HepG2 (cell line): Measurements from ENCODE around the gene OR52L1. TPM values are rescaled to one million over a fixed set of nuclear protein-coding genes. Genes with fewer than 3 reads are reported as not detected.
A peak's percentile ranks its signal among the peaks of the same experiment; 100 is the strongest.

Source experiments
- ATAC-seq: fragments of 200-7000 bp; cut with Tn5 transposase; 3 replicates; pipeline ENCODE4 v1.9.1; 2020; ENCODE audit warnings: mild to moderate bottlenecking, moderate library complexity
- BruUV-seq: library from RNA; stranded (reverse); fragments of 400-500 nt; replicated peaks from 2 replicates; lab custom pipeline; 2021; lab: Mats Ljungman, UMichigan
- CTCF ChIA-PET: fragments of 300-600 bp; formaldehyde crosslinking; extraction: SDS; loops from one replicate; lab custom pipeline; 2021; ENCODE audit warnings: low total read pairs, inconsistent platforms, low intra/inter-chr PET ratio; lab: Yijun Ruan, JAX
- POLR2A ChIA-PET: fragments of 350-600 bp; sonication (Branson Sonifier 250); formaldehyde crosslinking; loops from one replicate; lab custom pipeline; 2020; ENCODE audit warnings: antibody characterized with exemption, inconsistent platforms; lab: Yijun Ruan, JAX
- DNase-seq: peaks from one replicate; pipeline ENCODE4 v3.0.0-alpha.2; 2015; ENCODE audit warnings: low spot score
- FAIRE-seq: peaks from 3 replicates; lab custom pipeline; 2011; peaks lifted over from hg19 to GRCh38; lab: Jason Lieb, UNC
- H2AFZ ChIP-seq: one replicate; pipeline ENCODE4 v1.6.1; 2011; ENCODE audit warnings: low read length, inconsistent platforms
- H3K27ac ChIP-seq: fragments of 300-600 bp; 3 replicates; pipeline ENCODE4 v1.8.0; 2011; ENCODE audit warnings: mixed run types, mild to moderate bottlenecking, mixed read lengths, low read length, inconsistent platforms; ENCODE audit not compliant: insufficient read depth; ENCODE audit errors: extremely low read length
- H3K27me3 ChIP-seq, 2 experiments: fragments of 200-600 bp in 1 of 2; 2 replicates in 1 of 2; 3 replicates in 1 of 2; pipeline versions ENCODE4 v1.6.0 to v1.8.0; 2011; ENCODE audit warnings: low read length in 2 of 2, mild to moderate bottlenecking in 2 of 2, moderate library complexity in 2 of 2, inconsistent platforms in 1 of 2; ENCODE audit not compliant: insufficient read depth in 2 of 2, control insufficient read depth in 1 of 2
- H3K36me3 ChIP-seq, 2 experiments: fragments of 200-600 bp in 1 of 2; replicated peaks in 1 of 2; 2 replicates in 1 of 2; 3 replicates in 1 of 2; pipeline versions ENCODE4 v1.5.1 to v1.8.0; 2011; ENCODE audit warnings: low read length in 2 of 2, inconsistent platforms in 1 of 2; ENCODE audit not compliant: insufficient read depth in 2 of 2, control insufficient read depth in 1 of 2
- H3K4me1 ChIP-seq: 2 replicates; pipeline ENCODE4 v1.5.1; 2012; ENCODE audit warnings: low read length, inconsistent platforms; ENCODE audit not compliant: insufficient read depth
- H3K4me2 ChIP-seq: 2 replicates; pipeline ENCODE4 v1.6.0; 2011; ENCODE audit warnings: low read depth, low read length, inconsistent platforms
- H3K4me3 ChIP-seq, 3 experiments: fragments of 200-600 bp in 1 of 3; sonication (generic), shearing (Covaris generic) in 1 of 3; replicated peaks in 1 of 3; 2 replicates each; pipeline ENCODE4 v1.5.1; 2011 to 2016; ENCODE audit warnings: low read length in 3 of 3, inconsistent platforms in 2 of 3, low read depth in 2 of 3, mild to moderate bottlenecking in 2 of 3, control low read depth in 1 of 3, mixed read lengths in 1 of 3; ENCODE audit not compliant: insufficient read depth in 1 of 3
- H3K79me2 ChIP-seq: one replicate; pipeline ENCODE4 v1.6.1; 2011; ENCODE audit warnings: low read length, inconsistent platforms; ENCODE audit not compliant: insufficient read depth
- H3K9ac ChIP-seq: 2 replicates; pipeline ENCODE4 v1.6.0; 2011; ENCODE audit warnings: mild to moderate bottlenecking, low read depth, low read length, inconsistent platforms; ENCODE audit not compliant: insufficient read depth
- H3K9me3 ChIP-seq: 2 replicates; pipeline ENCODE4 v1.5.1; 2012; ENCODE audit warnings: mild to moderate bottlenecking, low read length
- H4K20me1 ChIP-seq: 2 replicates; pipeline ENCODE4 v1.6.0; 2011; ENCODE audit warnings: inconsistent platforms, mild to moderate bottlenecking, low read length, moderate library complexity; ENCODE audit not compliant: insufficient read depth
- CTCF ChIP-seq: sonication (generic); formaldehyde crosslinking; IDR thresholded peaks from 2 replicates; pipeline ENCODE4 v1.5.0; 2020; ENCODE audit warnings: mild to moderate bottlenecking, missing genetic modification reagents, moderate library complexity
- FOXM1 ChIP-seq: sonication (generic); formaldehyde crosslinking; IDR thresholded peaks from 2 replicates; pipeline ENCODE4 v1.5.0; 2020; ENCODE audit warnings: missing genetic modification reagents
- KLF9 ChIP-seq: IDR thresholded peaks from 2 replicates; pipeline ENCODE4 v1.6.1; 2016; ENCODE audit warnings: low read depth
- SIN3A ChIP-seq: IDR thresholded peaks from 2 replicates; pipeline ENCODE4 v1.6.1; 2011; ENCODE audit warnings: low read depth, mild to moderate bottlenecking, control low read depth, low read length, borderline replicate concordance
- SMC3 ChIP-seq: IDR thresholded peaks from 2 replicates; pipeline ENCODE4 v1.6.1; 2011; ENCODE audit warnings: low read length, improper control_type of control experiment
- SP1 ChIP-seq, 2 experiments: fragments of 450-650 bp in 1 of 2; sonication (generic) in 1 of 2; formaldehyde crosslinking in 1 of 2; IDR thresholded peaks; 2 replicates each; pipeline versions ENCODE4 v1.4.0 to v1.6.1; 2016 to 2020; ENCODE audit warnings: missing genetic modification reagents in 1 of 2
- STAG1 ChIP-seq: sonication (generic); formaldehyde crosslinking; IDR thresholded peaks from 2 replicates; pipeline ENCODE4 v1.4.0; 2020; ENCODE audit warnings: missing genetic modification reagents
- SYNCRIP ChIP-seq: fragments of 200-400 bp; formaldehyde crosslinking; IDR thresholded peaks from 2 replicates; pipeline ENCODE4 v1.6.1; 2018; ENCODE audit warnings: mild to moderate bottlenecking, low read depth, low read length; ENCODE audit not compliant: insufficient read depth
- ZFY ChIP-seq: sonication (generic); formaldehyde crosslinking; IDR thresholded peaks from 2 replicates; pipeline ENCODE4 v1.4.0; 2020; ENCODE audit warnings: missing genetic modification reagents
- ZNF501 ChIP-seq: sonication (generic); formaldehyde crosslinking; IDR thresholded peaks from 2 replicates; pipeline ENCODE4 v1.5.1; 2020; ENCODE audit warnings: mild to moderate bottlenecking, moderate library complexity, missing genetic modification reagents
- WGBS: methylation state at CpG from one replicate; pipeline ENCODE4 v1.1.6; 2017; ENCODE audit warnings: low lambda C conversion rate; 5-methylcytosine and 5-hydroxymethylcytosine counted together
- in situ Hi-C: cut with HindIII; loops from 2 replicates; pipeline ENCODE4 v1.10.0; 2017; ENCODE audit warnings: low pct_unique_long_range_greater_than_20kb; ENCODE audit not compliant: extremely low pct_ligation_motif_present
- intact Hi-C: fragments of 100-400 bp; cut with micrococcal nuclease; formaldehyde crosslinking; loops from one replicate; pipeline ENCODE4 v1.10.0; 2022; ENCODE audit not compliant: unreplicated experiment
- polyA plus RNA-seq, 8 experiments: library from polyadenylated mRNA; depleted of rRNA in 3 of 8; stranded (reverse) in 7 of 8; unstranded in 1 of 8; fragments of >200 nt; fragmentation: Illumina TruSeq in 4 of 8; extraction: Trizol in 4 of 8; gene quantifications; 2 replicates each; pipeline versions ENCODE4 v1.2.1 to v1.2.3, GENCODE V29; 2011 to 2016; ENCODE audit warnings: low read depth in 4 of 8, missing spikeins in 1 of 8, mixed read lengths in 1 of 8; ENCODE audit not compliant: insufficient read depth in 1 of 8
- total RNA-seq, 5 experiments: library from RNA; depleted of rRNA; stranded (reverse); fragments of >200 nt; fragmentation: Illumina TruSeq; extraction: Trizol; gene quantifications; 2 replicates each; pipeline ENCODE4 v1.2.3, GENCODE V29; 2016; ENCODE audit warnings: low read depth in 1 of 5
- TF ChIP-seq, protein P1 (sequence below): sonication (generic); formaldehyde crosslinking; IDR thresholded peaks from 2 replicates; pipeline ENCODE4 v1.4.0; 2020; ENCODE audit warnings: missing genetic modification reagents

OR52L1 gene
- total and polyA plus RNA-seq, 2 of the 13 experiments (the other 11 are each of a cell fraction or from before 2014, with no cell fraction given): not detected

GRCh38 chr11:5992604-5993251, 5.9 kb upstream of the OR52L1 start:
- ATAC-seq (peak; percentile 74), FAIRE-seq (peak; percentile 39), DNase-seq (peak; percentile 6)
- ChIA-PET CTCF (no interaction called here), POLR2A (no interaction called here)
- Histone ChIP-seq H3K4me3 (no peak overlapping the region), H4K20me1 (no peaks in the 10 kb centered on the region), H2AFZ (no peak overlapping the region), H3K27ac (no peak overlapping the region), H3K4me1 (no peaks in the 10 kb centered on the region), H3K9ac (no peak overlapping the region), H3K9me3 (no peaks in the 10 kb centered on the region), H3K36me3 (no peaks in the 10 kb centered on the region), H3K27me3 (peaks cover 0 to 8% of the 10 kb centered on the region in 2 experiments; a peak in 1 of 5 replicates), H3K4me2 (no peak overlapping the region), H3K79me2 (no peaks in the 10 kb centered on the region)
- intact Hi-C loops (no loop called here), in situ Hi-C loops (no loop called here)
- no TSS peak for BruUV-seq
- 0% methylated on average over 3 of the region's 3 CpGs for WGBS
- TF ChIP-seq SMC3: peak; percentile 31; the same call in 1 of the 2 replicates
- peak; percentile 21; the same call in 1 of the 2 replicates for TF ChIP-seq STAG1 (CRISPR knock-in tag)
- no peak for TF ChIP-seq KLF9 (CRISPR knock-in tag)
- TF ChIP-seq CTCF (CRISPR knock-in tag): peak; percentile 55
- TF ChIP-seq, all 625 proteins: peak for 3

GRCh38 chr11:5992150-5992549, 5.4 kb upstream of the OR52L1 start:
- Histone ChIP-seq H3K27me3 (peaks cover 0 to 8% of the 10 kb centered on the region in 2 experiments; a peak in 1 of 5 replicates), H2AFZ (no peak overlapping the region), H4K20me1 (no peaks in the 10 kb centered on the region), H3K36me3 (no peaks in the 10 kb centered on the region), H3K4me2 (no peak overlapping the region), H3K4me3 (no peak overlapping the region), H3K79me2 (no peaks in the 10 kb centered on the region), H3K4me1 (no peaks in the 10 kb centered on the region), H3K27ac (no peak overlapping the region), H3K9ac (no peak overlapping the region), H3K9me3 (no peaks in the 10 kb centered on the region)
- POLR2A ChIA-PET: no interaction called here
- no TSS peak for BruUV-seq
- CTCF ChIA-PET: no interaction called here
- intact Hi-C loops (no loop called here), in situ Hi-C loops (no loop called here)
- ATAC-seq: no peak
- WGBS: 28% methylated on average over 3 of the region's 3 CpGs
- no peak for FAIRE-seq
- DNase-seq: no peak
- TF ChIP-seq, protein P1, sequence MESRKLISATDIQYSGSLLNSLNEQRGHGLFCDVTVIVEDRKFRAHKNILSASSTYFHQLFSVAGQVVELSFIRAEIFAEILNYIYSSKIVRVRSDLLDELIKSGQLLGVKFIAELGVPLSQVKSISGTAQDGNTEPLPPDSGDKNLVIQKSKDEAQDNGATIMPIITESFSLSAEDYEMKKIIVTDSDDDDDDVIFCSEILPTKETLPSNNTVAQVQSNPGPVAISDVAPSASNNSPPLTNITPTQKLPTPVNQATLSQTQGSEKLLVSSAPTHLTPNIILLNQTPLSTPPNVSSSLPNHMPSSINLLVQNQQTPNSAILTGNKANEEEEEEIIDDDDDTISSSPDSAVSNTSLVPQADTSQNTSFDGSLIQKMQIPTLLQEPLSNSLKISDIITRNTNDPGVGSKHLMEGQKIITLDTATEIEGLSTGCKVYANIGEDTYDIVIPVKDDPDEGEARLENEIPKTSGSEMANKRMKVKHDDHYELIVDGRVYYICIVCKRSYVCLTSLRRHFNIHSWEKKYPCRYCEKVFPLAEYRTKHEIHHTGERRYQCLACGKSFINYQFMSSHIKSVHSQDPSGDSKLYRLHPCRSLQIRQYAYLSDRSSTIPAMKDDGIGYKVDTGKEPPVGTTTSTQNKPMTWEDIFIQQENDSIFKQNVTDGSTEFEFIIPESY (CRISPR knock-in tag): no peak
- no peak for TF ChIP-seq SIN3A
- no peak for TF ChIP-seq SYNCRIP
- no peak for TF ChIP-seq ZNF501 (CRISPR knock-in tag)
- no peak for TF ChIP-seq FOXM1 (CRISPR knock-in tag)
- no peak for TF ChIP-seq SP1 (IDR thresholded peaks at IDR 0.05)
- no peak for TF ChIP-seq SP1 (CRISPR knock-in tag; IDR thresholded peaks at IDR 0.05)
- TF ChIP-seq ZFY (CRISPR knock-in tag): no peak
